Activated CD8-positive, alpha-beta memory T cell treated with anti-CD3 and anti-CD28 coated beads, Interleukin-2, amount 10 ng/mL, durations not matched to agents 7 days and 5 days (primary cell): ENCODE results near the gene ANO4. TPM values are rescaled to one million over a fixed set of nuclear protein-coding genes. Genes with fewer than 3 reads are reported as not detected.
"Not testable (repeated sequence)": the region's sequence is repeated elsewhere in the genome, so short reads cannot be mapped to it uniquely, and the experiment has no call there.

Experiments
- ATAC-seq: fragments of 150-1000 bp; cut with Tn5 transposase; one replicate; pipeline ENCODE4 v1.10.0; 2021; ENCODE audit warnings: moderate library complexity
- CTCF ChIA-PET: fragments of 350-600 bp; sonication (Branson Sonifier 250); formaldehyde crosslinking; loops from one replicate; lab custom pipeline; 2021; ENCODE audit warnings: antibody characterized with exemption; lab: Charles Lee
- DNase-seq: peaks from one replicate; pipeline ENCODE4 v3.0.0-alpha.2; 2020
- H3K27ac Mint-ChIP-seq: one replicate; pipeline ENCODE4 v1.8.0; 2021; ENCODE audit warnings: mild to moderate bottlenecking, mixed read lengths
- H3K27me3 Mint-ChIP-seq: one replicate; pipeline ENCODE4 v1.8.0; 2021; ENCODE audit warnings: mixed read lengths
- H3K36me3 Mint-ChIP-seq: one replicate; pipeline ENCODE4 v1.8.0; 2021; ENCODE audit warnings: mild to moderate bottlenecking, mixed read lengths
- H3K4me1 Mint-ChIP-seq: one replicate; pipeline ENCODE4 v1.8.0; 2021; ENCODE audit warnings: mixed read lengths
- H3K4me3 Mint-ChIP-seq: one replicate; pipeline ENCODE4 v1.8.0; 2021; ENCODE audit warnings: mild to moderate bottlenecking, moderate library complexity, mixed read lengths
- H3K9me3 Mint-ChIP-seq: one replicate; pipeline ENCODE4 v1.8.0; 2022; ENCODE audit warnings: low read depth, mixed read lengths
- total RNA-seq, 2 experiments: library from RNA; stranded (reverse); gene quantifications; one replicate each; pipeline ENCODE4 v1.2.3, GENCODE V29; 2021

Gene ANO4
- total RNA-seq, 2 experiments from 2014 or later: not detected

DNA sequence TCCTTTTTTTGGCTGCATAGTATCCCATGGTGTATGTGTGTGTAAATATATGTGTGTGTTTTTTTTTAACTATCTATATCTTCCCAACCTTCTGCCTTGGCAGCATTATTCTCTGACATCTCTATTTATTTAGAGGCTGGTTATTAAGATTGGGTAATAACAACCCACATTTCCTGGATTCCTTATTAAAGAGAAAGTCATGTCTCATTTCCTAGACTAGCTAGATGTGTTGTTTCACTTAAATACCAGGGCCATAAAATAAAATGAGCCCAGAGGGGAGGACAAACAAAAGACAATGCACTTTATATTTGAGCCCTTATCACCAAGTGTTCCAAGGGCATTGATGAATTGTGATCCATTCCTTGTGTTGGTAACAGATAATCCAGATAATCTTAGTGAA lies 246.4 kb downstream of the ANO4 start:
- DNase-seq (no peak), ATAC-seq (no peak)
- no peak overlapping the region for H3K27ac Mint-ChIP-seq
- H3K9me3 Mint-ChIP-seq: no peaks in the 10 kb centered on the region
- no peak overlapping the region for H3K4me3 Mint-ChIP-seq
- H3K36me3 Mint-ChIP-seq: no peaks in the 10 kb centered on the region
- CTCF ChIA-PET: no interaction called here
- peaks cover 1% of the 10 kb centered on the region for H3K4me1 Mint-ChIP-seq
- H3K27me3 Mint-ChIP-seq: no peaks in the 10 kb centered on the region

DNA sequence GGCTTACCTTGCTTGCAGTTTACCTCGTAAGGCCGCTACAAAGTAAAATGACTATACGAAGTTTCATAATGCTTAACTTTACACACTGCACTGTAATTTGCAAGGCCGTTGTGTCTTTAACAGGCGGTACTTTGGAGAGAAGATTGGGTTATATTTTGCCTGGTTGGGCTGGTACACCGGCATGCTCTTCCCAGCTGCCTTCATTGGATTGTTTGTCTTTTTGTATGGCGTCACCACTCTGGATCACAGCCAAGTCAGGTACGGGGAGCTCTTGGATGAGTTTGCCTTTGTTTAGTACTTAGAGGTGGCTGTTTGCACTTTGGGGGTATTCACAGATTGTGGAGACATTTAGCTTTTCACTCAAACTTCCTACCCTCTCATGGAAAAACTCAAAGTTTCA lies 247.6 kb downstream of the ANO4 start:
- Mint-ChIP-seq H3K4me1 (peaks cover 1% of the 10 kb centered on the region), H3K36me3 (no peaks in the 10 kb centered on the region), H3K27ac (no peak overlapping the region), H3K27me3 (no peaks in the 10 kb centered on the region), H3K4me3 (no peak overlapping the region), H3K9me3 (no peaks in the 10 kb centered on the region)
- CTCF ChIA-PET: no interaction called here
- DNase-seq (no peak), ATAC-seq (no peak)

DNA sequence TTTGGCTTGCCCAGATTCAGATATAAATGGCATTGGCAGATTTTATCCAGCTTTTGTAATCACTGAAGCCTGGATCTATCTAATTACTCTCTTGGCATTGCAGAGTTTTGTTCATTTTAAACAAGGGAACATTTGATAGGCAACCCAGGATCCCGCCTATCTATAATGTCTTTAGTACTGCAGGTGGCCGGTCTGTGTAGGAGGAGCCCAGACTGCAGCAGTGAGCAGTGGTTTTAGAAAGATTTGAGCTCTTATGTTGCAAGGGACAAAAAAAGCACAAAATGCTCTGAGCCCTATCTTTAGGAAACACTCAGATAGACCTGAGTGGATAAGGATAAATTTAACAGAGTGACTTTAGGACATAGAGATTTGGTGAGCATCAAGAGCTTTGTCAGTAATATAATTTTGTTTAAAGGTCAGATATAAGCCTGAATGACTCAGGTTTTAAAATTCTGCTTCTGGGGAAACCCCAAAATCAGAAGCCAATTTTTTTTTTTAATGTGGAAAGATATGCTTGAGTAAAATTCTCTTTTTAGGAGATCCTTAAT lies 250.0 kb downstream of the ANO4 start:
- Mint-ChIP-seq H3K27me3 (no peaks in the 10 kb centered on the region), H3K4me1 (no peaks in the 10 kb centered on the region), H3K36me3 (no peaks in the 10 kb centered on the region), H3K27ac (no peak overlapping the region), H3K4me3 (no peak overlapping the region), H3K9me3 (no peaks in the 10 kb centered on the region)
- ATAC-seq (no peak), DNase-seq (no peak)
- CTCF ChIA-PET: no interaction called here

DNA sequence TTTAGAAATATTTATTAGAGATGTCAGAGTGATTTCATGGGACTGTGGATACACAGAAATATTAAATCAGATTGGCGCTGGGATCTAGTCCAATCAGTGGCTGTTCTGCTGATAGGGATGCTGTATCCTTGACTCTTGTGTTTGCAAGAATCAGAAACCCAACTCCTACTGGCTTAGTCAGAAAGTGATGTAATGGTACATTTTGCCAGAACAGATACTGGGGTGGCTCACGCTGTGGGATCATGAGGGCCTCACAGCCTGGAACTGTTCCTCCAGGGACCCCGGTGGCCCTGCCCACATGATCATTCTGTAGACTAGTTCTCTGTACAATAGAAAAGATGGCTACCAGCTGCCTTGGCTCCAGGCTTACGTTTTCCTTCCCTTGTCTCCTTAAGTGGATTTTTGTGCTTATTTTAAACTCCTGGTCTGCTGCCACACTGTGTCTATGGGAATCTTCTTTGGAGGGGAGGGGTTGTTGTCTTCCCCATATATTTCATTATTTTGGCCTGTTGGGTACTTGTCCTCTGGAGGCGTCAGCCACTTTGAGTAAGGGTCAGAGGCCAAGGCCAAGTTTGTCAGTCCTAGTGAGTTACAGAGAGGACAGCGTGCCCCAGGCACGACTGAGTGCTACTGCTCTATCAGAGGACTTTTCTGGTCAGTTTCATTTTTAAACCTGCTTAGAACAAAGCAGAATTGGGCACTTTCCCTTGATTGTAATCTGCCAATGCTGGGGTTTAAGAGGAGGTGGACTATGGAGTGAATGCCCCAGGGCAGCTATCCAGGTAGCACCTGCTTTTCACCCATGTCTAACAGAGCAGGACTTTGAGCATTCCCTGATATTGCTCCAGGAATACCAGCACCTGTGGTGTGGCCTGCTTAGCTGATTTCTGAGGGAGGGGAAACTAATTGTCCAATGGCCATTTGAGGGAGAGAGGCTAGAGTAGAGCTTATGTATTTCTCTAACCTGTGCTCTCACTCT lies 251.2 kb downstream of the ANO4 start:
- no peak for ATAC-seq
- Mint-ChIP-seq H3K9me3 (no peaks in the 10 kb centered on the region), H3K36me3 (no peaks in the 10 kb centered on the region), H3K27ac (no peak overlapping the region), H3K4me3 (no peak overlapping the region), H3K27me3 (no peaks in the 10 kb centered on the region), H3K4me1 (no peaks in the 10 kb centered on the region)
- DNase-seq: no peak
- CTCF ChIA-PET: no interaction called here

DNA sequence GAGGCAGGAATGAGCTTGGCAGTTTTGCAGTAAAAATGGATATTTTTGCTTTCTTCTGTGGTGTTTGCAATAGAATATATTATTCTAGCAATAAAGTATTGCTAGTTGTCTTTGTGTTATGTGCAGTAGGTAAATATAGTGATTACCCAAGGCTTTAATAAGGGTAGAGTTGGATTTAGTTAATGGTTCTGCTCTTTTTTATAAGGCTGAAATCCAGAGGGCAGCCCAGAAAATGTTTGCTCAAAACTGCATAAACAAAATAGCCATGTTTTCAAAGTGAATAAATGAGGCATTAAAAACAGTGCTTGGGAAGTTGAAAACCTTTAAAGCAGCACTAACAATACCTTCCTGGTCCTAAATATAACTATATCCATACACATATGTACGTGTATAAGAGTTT lies 253.1 kb downstream of the ANO4 start:
- H3K27me3 Mint-ChIP-seq: no peaks in the 10 kb centered on the region
- no peak overlapping the region for H3K27ac Mint-ChIP-seq
- DNase-seq: no peak
- no peak for ATAC-seq
- H3K4me1 Mint-ChIP-seq: no peaks in the 10 kb centered on the region
- no peak overlapping the region for H3K4me3 Mint-ChIP-seq
- CTCF ChIA-PET: no interaction called here
- H3K9me3 Mint-ChIP-seq: no peaks in the 10 kb centered on the region
- no peaks in the 10 kb centered on the region for H3K36me3 Mint-ChIP-seq

DNA sequence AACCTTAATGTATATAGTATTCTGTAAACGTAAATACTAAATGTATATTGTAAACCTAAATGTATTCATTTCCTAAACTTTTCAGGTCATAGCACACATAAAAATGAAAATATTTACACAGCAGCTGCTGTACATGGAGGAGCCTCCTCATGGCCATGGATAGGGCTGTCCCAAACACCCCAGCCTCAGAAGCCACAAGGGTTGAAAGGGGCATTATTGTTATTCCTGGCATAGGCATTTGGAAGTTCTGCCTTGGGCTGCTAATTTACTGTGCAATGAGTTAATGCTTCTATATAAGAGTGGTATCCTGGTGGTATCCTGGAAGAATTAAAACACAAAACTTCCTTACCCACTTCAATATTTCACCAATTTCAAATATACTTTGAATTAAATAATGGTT lies 256.1 kb downstream of the ANO4 start:
- H3K27me3 Mint-ChIP-seq: no peaks in the 10 kb centered on the region
- no peaks in the 10 kb centered on the region for H3K36me3 Mint-ChIP-seq
- no peak for ATAC-seq
- CTCF ChIA-PET: no interaction called here
- H3K4me3 Mint-ChIP-seq: no peak overlapping the region
- no peaks in the 10 kb centered on the region for H3K9me3 Mint-ChIP-seq
- H3K27ac Mint-ChIP-seq: no peak overlapping the region
- DNase-seq: no peak
- H3K4me1 Mint-ChIP-seq: no peaks in the 10 kb centered on the region

DNA sequence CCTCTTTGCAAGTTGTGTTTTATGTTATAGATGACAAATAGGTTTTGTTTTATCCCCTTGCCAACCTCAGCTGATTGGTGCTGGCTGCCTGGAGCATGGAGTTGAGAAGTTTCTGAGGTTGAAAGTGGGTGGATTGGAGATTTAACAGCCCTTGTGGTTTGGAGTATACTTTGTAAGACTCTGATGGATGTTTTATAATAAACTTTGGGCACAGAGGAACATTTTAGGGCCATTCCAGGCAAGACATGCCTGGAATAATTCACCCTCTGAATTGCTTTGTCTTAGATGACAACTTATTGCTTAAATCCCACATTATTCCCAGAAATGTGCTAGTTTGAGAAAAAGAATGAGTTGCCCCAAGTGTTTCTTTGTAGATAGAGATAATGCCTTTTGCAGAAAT lies 256.6 kb downstream of the ANO4 start:
- H3K4me3 Mint-ChIP-seq: no peak overlapping the region
- H3K27me3 Mint-ChIP-seq: no peaks in the 10 kb centered on the region
- no peaks in the 10 kb centered on the region for H3K9me3 Mint-ChIP-seq
- ATAC-seq: no peak
- CTCF ChIA-PET: no interaction called here
- no peak overlapping the region for H3K27ac Mint-ChIP-seq
- no peaks in the 10 kb centered on the region for H3K4me1 Mint-ChIP-seq
- no peaks in the 10 kb centered on the region for H3K36me3 Mint-ChIP-seq
- DNase-seq: no peak

DNA sequence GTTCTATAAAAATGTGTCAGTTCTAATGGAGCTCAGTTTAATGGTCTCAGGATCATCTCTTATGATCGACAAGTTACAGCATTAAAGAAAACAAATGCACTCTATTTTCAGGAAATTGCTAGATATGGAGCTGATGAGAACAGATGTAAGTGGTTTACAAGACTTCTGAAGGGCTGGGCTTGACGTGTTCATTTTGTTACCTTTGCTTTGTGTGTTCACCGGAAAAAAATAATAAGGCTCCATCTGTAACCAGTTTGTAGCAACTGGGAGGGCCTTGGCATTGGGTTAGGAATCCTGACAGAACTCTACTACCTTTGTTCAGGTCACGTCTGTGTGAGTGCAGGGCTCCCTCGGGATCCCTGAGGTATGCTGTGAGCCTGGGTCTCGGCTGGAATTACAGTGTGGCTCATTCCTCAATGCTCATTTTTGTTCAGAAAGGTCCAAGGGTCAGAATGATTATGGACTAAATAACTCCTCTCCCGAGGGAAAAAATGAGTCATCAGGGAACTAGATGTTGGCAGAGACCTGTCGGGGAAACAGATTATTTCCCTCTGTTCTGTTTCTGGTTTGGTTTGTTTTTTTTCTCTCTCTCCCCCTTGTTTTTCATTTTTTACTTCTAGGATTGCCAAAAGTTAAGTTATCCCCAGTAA lies 257.4 kb downstream of the ANO4 start:
- Mint-ChIP-seq H3K27me3 (no peaks in the 10 kb centered on the region), H3K4me1 (no peaks in the 10 kb centered on the region), H3K9me3 (no peaks in the 10 kb centered on the region), H3K36me3 (no peaks in the 10 kb centered on the region), H3K27ac (no peak overlapping the region), H3K4me3 (no peak overlapping the region)
- ATAC-seq (no peak), DNase-seq (no peak)
- CTCF ChIA-PET: no interaction called here

DNA sequence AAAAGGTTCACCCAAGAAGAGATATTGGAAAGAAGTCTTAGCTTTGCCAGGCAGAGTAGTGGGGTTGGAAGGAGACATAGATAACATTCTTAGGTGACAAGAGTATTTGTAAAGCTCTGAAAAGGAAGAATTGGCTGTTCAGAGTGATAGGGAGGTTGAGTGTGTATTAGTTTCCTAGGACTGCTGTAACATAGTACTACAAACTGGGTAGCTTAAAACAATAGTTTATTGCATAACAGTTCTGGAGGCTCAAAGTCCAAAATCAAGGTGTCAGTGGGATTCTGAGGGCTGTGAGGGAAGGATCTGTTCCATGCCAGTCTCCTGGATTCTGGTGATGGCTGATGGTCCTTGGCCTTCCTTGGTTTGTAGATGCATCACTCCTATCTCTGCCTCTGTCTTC lies 258.6 kb downstream of the ANO4 start:
- Mint-ChIP-seq H3K27ac (no peak overlapping the region), H3K4me3 (no peak overlapping the region), H3K9me3 (no peaks in the 10 kb centered on the region), H3K36me3 (no peaks in the 10 kb centered on the region), H3K4me1 (no peaks in the 10 kb centered on the region), H3K27me3 (no peaks in the 10 kb centered on the region)
- no peak for ATAC-seq
- CTCF ChIA-PET: no interaction called here
- DNase-seq: no peak

DNA sequence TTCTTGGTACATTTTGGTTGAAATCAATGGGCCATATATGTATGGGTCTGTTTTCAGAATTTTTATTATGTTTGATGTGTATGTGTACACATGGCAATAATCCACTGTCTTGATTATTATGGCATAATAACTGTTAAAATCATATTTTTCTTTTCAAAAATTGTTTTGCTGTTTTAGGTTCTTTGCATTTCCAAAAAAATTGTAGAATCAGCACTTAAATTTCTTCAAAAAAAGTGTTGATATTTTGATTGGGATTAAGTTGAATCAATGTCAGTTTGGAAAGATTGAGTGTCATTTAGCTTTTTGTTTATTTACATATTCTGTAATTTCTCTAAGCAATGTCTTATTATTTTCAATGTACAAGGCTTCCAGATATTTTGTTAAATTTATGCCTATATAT lies 261.4 kb downstream of the ANO4 start:
- Mint-ChIP-seq H3K9me3 (peaks cover 3% of the 10 kb centered on the region), H3K4me3 (no peak overlapping the region), H3K27me3 (no peaks in the 10 kb centered on the region), H3K4me1 (no peaks in the 10 kb centered on the region), H3K36me3 (no peaks in the 10 kb centered on the region), H3K27ac (no peak overlapping the region)
- DNase-seq (no peak), ATAC-seq (no peak)
- CTCF ChIA-PET: no interaction called here

DNA sequence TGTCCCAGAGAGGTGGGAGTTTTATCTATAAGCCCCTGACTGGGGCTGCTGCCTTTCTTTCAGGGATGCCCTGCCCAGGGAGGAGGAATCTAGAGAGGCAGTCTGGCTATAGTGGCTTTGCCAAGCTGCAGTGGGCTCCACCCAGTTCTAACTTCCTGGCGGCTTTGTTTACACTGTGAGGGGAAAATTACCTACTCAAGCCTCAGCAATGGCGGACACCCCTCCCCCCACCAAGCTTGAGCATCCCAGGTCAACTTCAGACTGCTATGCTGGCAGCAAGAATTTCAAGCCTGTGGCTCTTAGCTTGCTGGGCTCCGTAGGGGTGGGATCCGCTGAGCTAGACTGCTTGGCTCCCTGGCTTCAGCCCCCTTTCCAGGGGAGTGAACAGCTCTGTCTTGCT lies 267.9 kb downstream of the ANO4 start:
- not testable (repeated sequence) for H3K27me3 Mint-ChIP-seq, ATAC-seq

DNA sequence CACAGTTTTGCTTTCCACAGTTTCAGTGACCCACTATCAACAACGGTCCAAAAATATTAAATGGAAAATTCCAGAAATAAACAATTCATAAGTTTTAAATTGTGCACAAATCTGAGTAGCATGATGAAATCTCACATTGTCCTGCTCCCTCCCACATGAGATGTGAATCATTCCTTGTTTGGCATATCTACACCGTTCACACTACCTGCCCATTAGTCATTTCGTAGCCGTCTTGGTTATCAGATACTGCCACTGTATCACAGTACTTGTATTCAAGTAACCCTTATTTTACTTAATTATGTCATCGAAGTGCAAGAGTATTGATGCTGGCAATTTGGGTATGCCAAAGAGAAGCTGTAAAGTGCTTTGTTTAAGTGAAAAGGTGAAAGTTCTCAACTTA lies 270.1 kb downstream of the ANO4 start:
- Mint-ChIP-seq H3K27me3 (no peaks in the 10 kb centered on the region), H3K36me3 (no peaks in the 10 kb centered on the region), H3K9me3 (peaks cover 2% of the 10 kb centered on the region), H3K4me3 (no peak overlapping the region), H3K4me1 (no peaks in the 10 kb centered on the region), H3K27ac (no peak overlapping the region)
- no peak for ATAC-seq
- DNase-seq: no peak
- CTCF ChIA-PET: no interaction called here

More for the DNA sequence above, 267.9 kb downstream of the ANO4 start:
- H3K9me3 Mint-ChIP-seq, H3K36me3 Mint-ChIP-seq, H3K4me1 Mint-ChIP-seq, DNase-seq, CTCF ChIA-PET, H3K4me3 Mint-ChIP-seq, H3K27ac Mint-ChIP-seq: not testable (repeated sequence)

DNA sequence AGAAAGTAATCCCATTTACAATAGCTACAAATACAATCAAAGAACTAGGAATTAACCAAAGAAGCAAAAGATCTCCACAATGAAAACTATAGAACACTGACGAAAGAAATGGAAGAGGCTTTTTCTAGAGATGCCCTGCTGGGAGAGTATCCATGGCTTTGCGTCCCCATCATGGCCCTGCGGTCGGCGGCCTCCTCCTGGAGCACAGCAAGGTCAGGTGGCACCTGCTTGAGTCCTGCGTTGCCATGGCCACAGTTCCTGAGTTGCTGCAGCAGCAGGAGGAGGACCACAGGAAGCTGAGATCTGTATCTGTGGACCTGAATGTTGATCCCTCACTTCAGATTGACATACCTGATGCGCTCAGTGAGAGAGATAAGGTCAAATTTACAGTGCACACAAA lies 271.9 kb downstream of the ANO4 start:
- Mint-ChIP-seq H3K36me3 (no peaks in the 10 kb centered on the region), H3K4me1 (no peaks in the 10 kb centered on the region), H3K27ac (no peak overlapping the region), H3K27me3 (no peaks in the 10 kb centered on the region), H3K9me3 (no peaks in the 10 kb centered on the region), H3K4me3 (no peak overlapping the region)
- ATAC-seq: no peak
- DNase-seq: no peak
- CTCF ChIA-PET: no interaction called here

DNA sequence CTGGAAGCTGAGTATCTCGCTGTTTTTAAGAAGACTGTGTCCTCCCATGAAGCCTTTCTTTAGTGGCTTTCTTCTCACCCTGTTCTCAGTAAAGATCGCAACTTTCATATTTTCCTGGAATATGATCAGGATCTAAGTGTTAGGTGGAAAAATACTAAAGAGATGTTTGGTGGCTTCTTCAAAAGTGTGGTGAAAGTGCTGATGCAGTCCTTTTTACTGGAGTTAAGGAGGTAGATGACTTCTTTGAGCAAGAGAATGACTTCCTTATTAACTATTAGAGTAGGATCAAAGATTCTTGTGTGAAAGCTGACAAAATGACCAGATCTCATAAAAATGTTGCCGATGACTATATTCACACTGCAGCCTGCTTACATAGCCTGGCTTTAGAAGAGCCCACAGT lies 273.8 kb downstream of the ANO4 start:
- ATAC-seq (no peak), DNase-seq (no peak)
- Mint-ChIP-seq H3K27ac (no peak overlapping the region), H3K27me3 (no peaks in the 10 kb centered on the region), H3K9me3 (no peaks in the 10 kb centered on the region), H3K36me3 (no peaks in the 10 kb centered on the region), H3K4me3 (no peak overlapping the region), H3K4me1 (no peaks in the 10 kb centered on the region)
- CTCF ChIA-PET: no interaction called here
